Sigmoid colon (tissue), 4 donors: ENCODE data around the gene GTF2I.
"Not testable (repeated sequence)": the region's sequence is repeated elsewhere in the genome, so short reads cannot be mapped to it uniquely, and the experiment has no call there.

Source experiments
- CTCF ChIP-seq, 4 experiments: fragments of 450-650 bp in 3 of 4; fragments of 200-600 bp in 1 of 4; IDR thresholded peaks; one replicate each; pipeline ENCODE4 v1.5.1; 2016 to 2019; ENCODE audit warnings: antibody characterized with exemption in 4 of 4, mild to moderate bottlenecking in 3 of 4, moderate library complexity in 2 of 4
- POLR2AphosphoS5 ChIP-seq, 4 donors: sonication (generic); formaldehyde crosslinking; IDR thresholded peaks; one replicate each; pipeline ENCODE4 v1.6.1; 2017; ENCODE audit warnings: antibody characterized with exemption in 4 of 4

GRCh38 chr7:74743936-74744557 lies 86.5 kb downstream of the GTF2I start:
- not testable (repeated sequence) for TF ChIP-seq POLR2AphosphoS5, CTCF (IDR thresholded peaks at IDR 0.05)
